ENCODE results near the gene LEPROT. TPM values are rescaled to one million over a fixed set of nuclear protein-coding genes. Genes with fewer than 3 reads are reported as not detected.
"Not testable (repeated sequence)": the region's sequence is repeated elsewhere in the genome, so short reads cannot be mapped to it uniquely, and the experiment has no call there.

Gene LEPROT
- total and polyA plus RNA-seq, 8 donors = 114 to 132 (median 118) TPM

- H3K27me3 ChIP-seq = no peaks in the 10 kb centered on the region
- no peak for TF ChIP-seq CTCF (IDR thresholded peaks at IDR 0.05)
- no peak overlapping the region for H3K27ac ChIP-seq
- H3K36me3 ChIP-seq = no peaks in the 10 kb centered on the region
- no peak for DNase-seq
- H3K4me3 ChIP-seq = no peak overlapping the region
- H3K9me3 ChIP-seq = no peaks in the 10 kb centered on the region
- intact Hi-C loops (cut with DNase I) = no loop called here
- ATAC-seq = no peak
- no peaks in the 10 kb centered on the region for H3K4me1 ChIP-seq
Measured at GRCh38 chr1:65444128-65444640, 23.7 kb downstream of the LEPROT start.

- intact Hi-C loops (cut with DNase I) = no loop called here
- TF ChIP-seq CTCF (IDR thresholded peaks at IDR 0.05) = no peak
- DNase-seq = no peak
Measured at GRCh38 chr1:65445837-65446236, 25.4 kb downstream of the LEPROT start.

GRCh38 chr1:65449214-65449823 is 28.9 kb downstream of the LEPROT start:
- H3K36me3 ChIP-seq = no peaks in the 10 kb centered on the region
- ATAC-seq (no peak), DNase-seq (no peak)
- H3K4me3 ChIP-seq = no peak overlapping the region
- H3K4me1 ChIP-seq = no peaks in the 10 kb centered on the region
- H3K27me3 ChIP-seq = no peaks in the 10 kb centered on the region
- peaks cover 0 to 3% of the 10 kb centered on the region in 2 donors for H3K9me3 ChIP-seq
- no peak overlapping the region for H3K27ac ChIP-seq
- no peak for TF ChIP-seq CTCF (IDR thresholded peaks at IDR 0.05)
- intact Hi-C loops (cut with DNase I) = no loop called here

More at GRCh38 chr1:65445837-65446236, 25.4 kb downstream of the LEPROT start:
- H3K27ac ChIP-seq = no peak overlapping the region
- no peak overlapping the region for H3K4me3 ChIP-seq
- H3K36me3 ChIP-seq = no peaks in the 10 kb centered on the region
- H3K4me1 ChIP-seq = no peaks in the 10 kb centered on the region
- H3K27me3 ChIP-seq = no peaks in the 10 kb centered on the region
- H3K9me3 ChIP-seq = no peaks in the 10 kb centered on the region
- no peak for ATAC-seq

- H3K27ac ChIP-seq; H3K4me3 ChIP-seq; intact Hi-C loops (cut with DNase I); H3K9me3 ChIP-seq; H3K36me3 ChIP-seq; H3K27me3 ChIP-seq; H3K4me1 ChIP-seq; ATAC-seq; DNase-seq: not testable (repeated sequence)
Measured at GRCh38 chr1:65455678-65456077, 35.2 kb downstream of the LEPROT start.

GRCh38 chr1:65456481-65456880 is 36.0 kb downstream of the LEPROT start:
- Histone ChIP-seq H3K4me3 (no peak overlapping the region), H3K9me3 (peaks cover 0 to 9% of the 10 kb centered on the region in 2 donors), H3K36me3 (no peaks in the 10 kb centered on the region), H3K4me1 (no peaks in the 10 kb centered on the region), H3K27ac (no peak overlapping the region), H3K27me3 (no peaks in the 10 kb centered on the region)
- no peak for ATAC-seq
- TF ChIP-seq CTCF (IDR thresholded peaks at IDR 0.05) = no peak
- intact Hi-C loops (cut with DNase I) = no loop called here
- no peak for DNase-seq

GRCh38 chr1:65457868-65458267 is 37.4 kb downstream of the LEPROT start:
- TF ChIP-seq CTCF (IDR thresholded peaks at IDR 0.05) = no peak
- ATAC-seq = no peak
- H3K4me1 ChIP-seq = no peaks in the 10 kb centered on the region

More at GRCh38 chr1:65457868-65458267, 37.4 kb downstream of the LEPROT start:
- intact Hi-C loops (cut with DNase I) = no loop called here
- no peak overlapping the region for H3K27ac ChIP-seq
- H3K9me3 ChIP-seq = peaks cover 0 to 9% of the 10 kb centered on the region in 2 donors
- no peak for DNase-seq
- H3K36me3 ChIP-seq = no peaks in the 10 kb centered on the region
- no peak overlapping the region for H3K4me3 ChIP-seq
- H3K27me3 ChIP-seq = no peaks in the 10 kb centered on the region
